ENCODE results near the gene DGCR2. TPM values are rescaled to one million over a fixed set of nuclear protein-coding genes. Genes with fewer than 3 reads are reported as not detected.

Gene DGCR2
- total RNA-seq, 6 experiments from 2014 or later = 19.8 to 31.7 (median 24.7) TPM

- WGBS (ENCODE audit: insufficient coverage, low coverage, low lambda C conversion rate, missing lambda C conversion rate) = 53% methylated on average over 3 of the region's 8 CpGs
- no peaks in the 10 kb centered on the region for H3K9me3 ChIP-seq
- intact Hi-C loops (cut with DNase I) = no loop called here
- ATAC-seq (peak; percentile 44 to 74 (median 49)), DNase-seq (peak in 1 of 3 donors; percentile 46)
- no peak overlapping the region for H3K27ac ChIP-seq
- no peak for TF ChIP-seq POLR2A (IDR thresholded peaks at IDR 0.05)
- TF ChIP-seq CTCF (IDR thresholded peaks at IDR 0.05) = no peak
- peaks cover 0 to 67% (median 6%) of the 10 kb centered on the region in 4 donors for H3K36me3 ChIP-seq
- no peak overlapping the region for H3K4me3 ChIP-seq
- H3K4me1 ChIP-seq = peaks cover 0 to 13% (median 3%) of the 10 kb centered on the region in 4 donors
- no peaks in the 10 kb centered on the region for H3K27me3 ChIP-seq
Measured at GRCh38 chr22:19057539-19057938, 64.7 kb downstream of the DGCR2 start.

GRCh38 chr22:19056951-19057401, 65.2 kb downstream of the DGCR2 start:
- intact Hi-C loops (cut with DNase I) = no loop called here
- Histone ChIP-seq H3K27me3 (no peaks in the 10 kb centered on the region), H3K27ac (no peak overlapping the region), H3K36me3 (peaks cover 0 to 73% (median 6%) of the 10 kb centered on the region in 4 donors), H3K9me3 (no peaks in the 10 kb centered on the region), H3K4me1 (peaks cover 0 to 7% (median under 1%) of the 10 kb centered on the region in 4 donors), H3K4me3 (no peak overlapping the region)
- ATAC-seq (peak in 1 of 4 donors; percentile 3), DNase-seq (peak in 1 of 3 donors; percentile 40)
- TF ChIP-seq POLR2A (IDR thresholded peaks at IDR 0.05) = no peak
- TF ChIP-seq CTCF (IDR thresholded peaks at IDR 0.05) = no peak
- 91% methylated on average over 4 of the region's 13 CpGs for WGBS (ENCODE audit: insufficient coverage, low coverage, low lambda C conversion rate, missing lambda C conversion rate)

GRCh38 chr22:19055801-19056200, 66.4 kb downstream of the DGCR2 start:
- peaks cover 0 to 68% (median 6%) of the 10 kb centered on the region in 4 donors for H3K36me3 ChIP-seq
- H3K27me3 ChIP-seq = no peaks in the 10 kb centered on the region
- H3K9me3 ChIP-seq = no peaks in the 10 kb centered on the region
- TF ChIP-seq CTCF (IDR thresholded peaks at IDR 0.05) (no peak), POLR2A (IDR thresholded peaks at IDR 0.05) (no peak)
- intact Hi-C loops (cut with DNase I) = no loop called here
- H3K27ac ChIP-seq = no peak overlapping the region
- 100% methylated on average over 1 of the region's 17 CpGs for WGBS (ENCODE audit: insufficient coverage, low coverage, low lambda C conversion rate, missing lambda C conversion rate)
- H3K4me1 ChIP-seq = peaks cover 0 to 4% (median 0%) of the 10 kb centered on the region in 4 donors
- H3K4me3 ChIP-seq = no peak overlapping the region
- no peak for ATAC-seq
- peak in 1 of 3 donors; percentile 37 for DNase-seq

GRCh38 chr22:19052941-19053541, 69.2 kb downstream of the DGCR2 start:
- no peak for TF ChIP-seq POLR2A (IDR thresholded peaks at IDR 0.05)
- TF ChIP-seq CTCF (IDR thresholded peaks at IDR 0.05) = no peak

More at GRCh38 chr22:19052941-19053541, 69.2 kb downstream of the DGCR2 start:
- peaks cover 0 to 72% (median 10%) of the 10 kb centered on the region in 4 donors for H3K36me3 ChIP-seq
- ATAC-seq (peak in 1 of 4 donors; percentile 19), DNase-seq (peak in 1 of 3 donors; percentile 30)
- intact Hi-C loops (cut with DNase I) = no loop called here
- H3K27ac ChIP-seq = no peak overlapping the region
- no peak overlapping the region for H3K4me3 ChIP-seq
- H3K4me1 ChIP-seq = peaks cover 0 to 2% (median 0%) of the 10 kb centered on the region in 4 donors
- 90% methylated on average over 2 of the region's 4 CpGs for WGBS (ENCODE audit: insufficient coverage, low coverage, low lambda C conversion rate, missing lambda C conversion rate)
- H3K9me3 ChIP-seq = no peaks in the 10 kb centered on the region
- H3K27me3 ChIP-seq = no peaks in the 10 kb centered on the region
